Chondrocyte (in vitro differentiated cells): ENCODE results near the gene KIFAP3. TPM values are rescaled to one million over a fixed set of nuclear protein-coding genes. Genes with fewer than 3 reads are reported as not detected.

ENCODE experiments used
- DNase-seq: peaks from one replicate; pipeline ENCODE4 v3.0.0; 2021; ENCODE audit warnings: mixed read lengths, low spot score
- H3K27ac Mint-ChIP-seq: one replicate; pipeline ENCODE4 v1.8.0; 2021; ENCODE audit warnings: mild to moderate bottlenecking, moderate library complexity, mixed read lengths; ENCODE audit not compliant: unreplicated experiment
- H3K27me3 Mint-ChIP-seq: 2 replicates; pipeline ENCODE4 v1.8.0; 2021; ENCODE audit warnings: low read depth, mixed read lengths
- H3K36me3 Mint-ChIP-seq: 2 replicates; pipeline ENCODE4 v1.8.0; 2021; ENCODE audit warnings: low read depth, mixed read lengths
- H3K4me1 Mint-ChIP-seq: 2 replicates; pipeline ENCODE4 v1.8.0; 2021; ENCODE audit warnings: low read depth, mild to moderate bottlenecking, mixed read lengths
- H3K4me3 Mint-ChIP-seq: one replicate; pipeline ENCODE4 v1.8.0; 2021; ENCODE audit warnings: mild to moderate bottlenecking, moderate library complexity, mixed read lengths; ENCODE audit not compliant: unreplicated experiment
- H3K9me3 Mint-ChIP-seq: 2 replicates; pipeline ENCODE4 v1.8.0; 2021; ENCODE audit warnings: low read depth, mixed read lengths
- CTCF ChIP-seq: fragments of 200-600 bp; sonication (generic); IDR thresholded peaks from 2 replicates; pipeline ENCODE4 v1.5.0; 2021; ENCODE audit warnings: antibody characterized with exemption, mild to moderate bottlenecking, moderate library complexity
- total RNA-seq: library from RNA; stranded (reverse); gene quantifications from 3 replicates; pipeline ENCODE4 v1.2.1, GENCODE V29; 2021

Gene KIFAP3
- total RNA-seq, 1 donor from 2014 or later, result 25.5 TPM

- Mint-ChIP-seq H3K9me3 (no peaks in the 10 kb centered on the region), H3K36me3 (no peaks in the 10 kb centered on the region), H3K4me3 (no peak overlapping the region), H3K4me1 (peaks cover 30% of the 10 kb centered on the region), H3K27ac (no peak overlapping the region), H3K27me3 (no peaks in the 10 kb centered on the region)
- no peak for DNase-seq
- TF ChIP-seq CTCF, result no peak
Observed at GRCh38 chr1:169929210-169929526, 145.3 kb downstream of the KIFAP3 start.

GRCh38 chr1:169928438-169929209, 145.9 kb downstream of the KIFAP3 start:
- Mint-ChIP-seq H3K27ac (no peak overlapping the region), H3K4me1 (peaks cover 24% of the 10 kb centered on the region), H3K9me3 (no peaks in the 10 kb centered on the region), H3K36me3 (no peaks in the 10 kb centered on the region), H3K4me3 (no peak overlapping the region), H3K27me3 (no peaks in the 10 kb centered on the region)
- no peak for DNase-seq
- peak; percentile 93 for TF ChIP-seq CTCF

- Mint-ChIP-seq H3K4me3 (no peak overlapping the region), H3K4me1 (peaks cover 6% of the 10 kb centered on the region), H3K27ac (no peak overlapping the region), H3K27me3 (no peaks in the 10 kb centered on the region), H3K9me3 (no peaks in the 10 kb centered on the region), H3K36me3 (peaks cover 5% of the 10 kb centered on the region)
- TF ChIP-seq CTCF, result no peak
- no peak for DNase-seq
Observed at GRCh38 chr1:169925505-169926482, 148.7 kb downstream of the KIFAP3 start.

GRCh38 chr1:169924829-169925228, 149.7 kb downstream of the KIFAP3 start:
- Mint-ChIP-seq H3K4me1 (peaks cover 6% of the 10 kb centered on the region), H3K36me3 (peaks cover 5% of the 10 kb centered on the region), H3K27ac (no peak overlapping the region), H3K27me3 (no peaks in the 10 kb centered on the region), H3K9me3 (no peaks in the 10 kb centered on the region), H3K4me3 (no peak overlapping the region)
- DNase-seq, result no peak
- TF ChIP-seq CTCF, result no peak

GRCh38 chr1:169924063-169924462, 150.4 kb downstream of the KIFAP3 start:
- H3K27ac Mint-ChIP-seq, result no peak overlapping the region

More at GRCh38 chr1:169924063-169924462, 150.4 kb downstream of the KIFAP3 start:
- Mint-ChIP-seq H3K36me3 (peaks cover 5% of the 10 kb centered on the region), H3K27me3 (no peaks in the 10 kb centered on the region), H3K9me3 (no peaks in the 10 kb centered on the region), H3K4me1 (peaks cover 7% of the 10 kb centered on the region), H3K4me3 (no peak overlapping the region)
- no peak for DNase-seq
- no peak for TF ChIP-seq CTCF
